Duodenal mucosa (tissue), 2 donors: Measurements from ENCODE around the gene SH3BP2.
A peak's percentile ranks its signal among the peaks of the same experiment; 100 is the strongest.

Experiments
- H3K27ac ChIP-seq: one replicate; pipeline ENCODE4 v1.7.0; 2013; ENCODE audit warnings: low read depth, low read length
- H3K27me3 ChIP-seq, 2 donors: one replicate each; pipeline ENCODE4 v1.7.0; 2013; ENCODE audit warnings: low read length in 2 of 2, control low read depth in 1 of 2; ENCODE audit not compliant: insufficient read depth in 2 of 2, control insufficient read depth in 1 of 2
- H3K36me3 ChIP-seq, 2 donors: one replicate each; pipeline ENCODE4 v1.7.0; 2013; ENCODE audit warnings: low read length in 2 of 2, control low read depth in 1 of 2; ENCODE audit not compliant: insufficient read depth in 2 of 2, control insufficient read depth in 1 of 2
- H3K4me1 ChIP-seq, 2 donors: one replicate each; pipeline ENCODE4 v1.7.0; 2013; ENCODE audit warnings: low read length in 2 of 2, control low read depth in 1 of 2; ENCODE audit not compliant: insufficient read depth in 2 of 2, control insufficient read depth in 1 of 2
- H3K4me3 ChIP-seq, 2 donors: one replicate each; pipeline ENCODE4 v1.7.0; 2013; ENCODE audit warnings: low read length in 2 of 2, low read depth in 1 of 2
- H3K9ac ChIP-seq, 2 donors: one replicate each; pipeline ENCODE4 v1.7.0; 2013; ENCODE audit warnings: low read length in 2 of 2, low read depth in 1 of 2
- H3K9me3 ChIP-seq, 2 donors: one replicate each; pipeline ENCODE4 v1.7.0; 2013; ENCODE audit warnings: low read length in 2 of 2, control low read depth in 1 of 2; ENCODE audit not compliant: control insufficient read depth in 1 of 2

SH3BP2 gene

GRCh38 chr4:2792711-2793585 lies at the start of gene SH3BP2:
Gene SH3BP2, plus strand, starts transcription at chr4:2793085. Its CDS starts 27,533 bp downstream, at chr4:2820618.
- H3K27ac ChIP-seq, result peak within 1 kb of the TSS; percentile 58

GRCh38 chr4:2743518-2744445 lies 49.1 kb upstream of the SH3BP2 start:
- Histone ChIP-seq H3K27ac (no peak overlapping the region), H3K36me3 (peaks cover 36 to 64% of the 10 kb centered on the region in 2 donors), H3K9ac (no peak overlapping the region), H3K27me3 (no peaks in the 10 kb centered on the region), H3K9me3 (no peaks in the 10 kb centered on the region), H3K4me3 (no peak overlapping the region), H3K4me1 (peaks cover 11 to 22% of the 10 kb centered on the region in 2 donors)

More at GRCh38 chr4:2792711-2793585, at the start of gene SH3BP2:
- H3K27me3 ChIP-seq, result no peaks in the 10 kb centered on the region
- H3K9me3 ChIP-seq, result no peaks in the 10 kb centered on the region
- H3K36me3 ChIP-seq, result no peaks in the 10 kb centered on the region
- peaks cover 54 to 67% of the 10 kb centered on the region in 2 donors for H3K4me1 ChIP-seq
- H3K4me3 ChIP-seq, result peak within 1 kb of the TSS; percentile 74
- peak within 1 kb of the TSS; percentile 57 to 69 for H3K9ac ChIP-seq

GRCh38 chr4:2744576-2745270 lies 48.2 kb upstream of the SH3BP2 start:
- no peaks in the 10 kb centered on the region for H3K9me3 ChIP-seq
- H3K9ac ChIP-seq, result no peak overlapping the region
- peaks cover 11 to 22% of the 10 kb centered on the region in 2 donors for H3K4me1 ChIP-seq
- H3K27me3 ChIP-seq, result no peaks in the 10 kb centered on the region
- H3K27ac ChIP-seq, result no peak overlapping the region
- no peak overlapping the region for H3K4me3 ChIP-seq
- H3K36me3 ChIP-seq, result peaks cover 36 to 70% of the 10 kb centered on the region in 2 donors

- Histone ChIP-seq H3K9ac (no peak overlapping the region), H3K27me3 (no peaks in the 10 kb centered on the region), H3K27ac (no peak overlapping the region), H3K9me3 (no peaks in the 10 kb centered on the region), H3K36me3 (peaks cover 36 to 70% of the 10 kb centered on the region in 2 donors), H3K4me1 (peaks cover 13 to 22% of the 10 kb centered on the region in 2 donors), H3K4me3 (no peak overlapping the region)
These were observed 47.4 kb upstream of the SH3BP2 start for GRCh38 chr4:2745516-2745915.

GRCh38 chr4:2745981-2746806 lies 46.7 kb upstream of the SH3BP2 start:
- H3K9ac ChIP-seq, result no peak overlapping the region
- H3K36me3 ChIP-seq, result peaks cover 36 to 70% of the 10 kb centered on the region in 2 donors
- H3K4me1 ChIP-seq, result peaks cover 20 to 26% of the 10 kb centered on the region in 2 donors
- no peaks in the 10 kb centered on the region for H3K9me3 ChIP-seq
- no peak overlapping the region for H3K27ac ChIP-seq
- H3K4me3 ChIP-seq, result no peak overlapping the region
- no peaks in the 10 kb centered on the region for H3K27me3 ChIP-seq

- Histone ChIP-seq H3K9me3 (no peaks in the 10 kb centered on the region), H3K4me3 (no peak overlapping the region), H3K27me3 (no peaks in the 10 kb centered on the region), H3K9ac (no peak overlapping the region), H3K27ac (no peak overlapping the region), H3K36me3 (peaks cover 36 to 63% of the 10 kb centered on the region in 2 donors), H3K4me1 (peaks cover 22 to 27% of the 10 kb centered on the region in 2 donors)
These were observed 45.8 kb upstream of the SH3BP2 start for GRCh38 chr4:2746891-2747695.

- Histone ChIP-seq H3K9ac (no peak overlapping the region), H3K36me3 (peaks cover 10 to 29% of the 10 kb centered on the region in 2 donors), H3K27me3 (no peaks in the 10 kb centered on the region), H3K9me3 (no peaks in the 10 kb centered on the region), H3K4me3 (no peak overlapping the region), H3K27ac (no peak overlapping the region), H3K4me1 (peaks cover 22 to 28% of the 10 kb centered on the region in 2 donors)
These were observed 41.9 kb upstream of the SH3BP2 start for GRCh38 chr4:2750719-2751605.

- Histone ChIP-seq H3K4me1 (peaks cover 23 to 25% of the 10 kb centered on the region in 2 donors), H3K4me3 (no peak overlapping the region), H3K9me3 (no peaks in the 10 kb centered on the region), H3K27ac (no peak overlapping the region), H3K36me3 (peaks cover 0 to 10% of the 10 kb centered on the region in 2 donors), H3K9ac (no peak overlapping the region), H3K27me3 (no peaks in the 10 kb centered on the region)
These were observed 39.4 kb upstream of the SH3BP2 start for GRCh38 chr4:2753436-2753835.
